GM19043 (cell line): Measurements from ENCODE around the gene IKZF1.
A peak's percentile ranks its signal among the peaks of the same experiment; 100 is the strongest.

ENCODE experiments used
- ATAC-seq: cut with Tn5 transposase; IDR thresholded peaks from one replicate; pipeline ENCODE4 v1.9.1; 2021; ENCODE audit warnings: low read depth; ENCODE audit not compliant: unreplicated experiment

Gene IKZF1

GRCh38 chr7:50367570-50367969 lies 63.1 kb downstream of the IKZF1 start:
- no peak for ATAC-seq

- ATAC-seq: no peak
Measured at GRCh38 chr7:50368366-50368765, 63.9 kb downstream of the IKZF1 start.

- ATAC-seq: no peak
Measured at GRCh38 chr7:50369143-50370026, 64.9 kb downstream of the IKZF1 start.

GRCh38 chr7:50370884-50371283 lies 66.4 kb downstream of the IKZF1 start:
- no peak for ATAC-seq

- ATAC-seq: no peak
Measured at GRCh38 chr7:50371551-50372021, 67.1 kb downstream of the IKZF1 start.

- ATAC-seq: no peak
Measured at GRCh38 chr7:50372923-50373322, 68.4 kb downstream of the IKZF1 start.

- no peak for ATAC-seq
Measured at GRCh38 chr7:50376056-50376820, 71.7 kb downstream of the IKZF1 start.

- no peak for ATAC-seq
Measured at GRCh38 chr7:50377356-50377755, 72.8 kb downstream of the IKZF1 start.

GRCh38 chr7:50379082-50379481 lies 74.6 kb downstream of the IKZF1 start:
- ATAC-seq: no peak

- ATAC-seq: no peak
Measured at GRCh38 chr7:50379539-50379938, 75.0 kb downstream of the IKZF1 start.

GRCh38 chr7:50382455-50382854 lies 77.9 kb downstream of the IKZF1 start:
- ATAC-seq: no peak

- ATAC-seq: no peak
Measured at GRCh38 chr7:50387351-50387750, 82.8 kb downstream of the IKZF1 start.

GRCh38 chr7:50389961-50390360 lies 85.4 kb downstream of the IKZF1 start:
- ATAC-seq: no peak

GRCh38 chr7:50391386-50391785 lies 86.9 kb downstream of the IKZF1 start:
- ATAC-seq: no peak

- ATAC-seq: no peak
Measured at GRCh38 chr7:50393076-50393475, 88.6 kb downstream of the IKZF1 start.

- ATAC-seq: peak; percentile 42
Measured at GRCh38 chr7:50393547-50394252, 89.2 kb downstream of the IKZF1 start.

- ATAC-seq: no peak
Measured at GRCh38 chr7:50394315-50394714, 89.8 kb downstream of the IKZF1 start.

- no peak for ATAC-seq
Measured at GRCh38 chr7:50396856-50397255, 92.3 kb downstream of the IKZF1 start.

GRCh38 chr7:50397320-50397970 lies 92.9 kb downstream of the IKZF1 start:
- ATAC-seq: no peak

GRCh38 chr7:50397971-50398324 lies 93.4 kb downstream of the IKZF1 start:
- ATAC-seq: no peak

GRCh38 chr7:50399206-50399605 lies 94.7 kb downstream of the IKZF1 start:
- no peak for ATAC-seq
